K562 (cell line): ENCODE measurements around the gene EXOC6. TPM values are rescaled to one million over a fixed set of nuclear protein-coding genes. Genes with fewer than 3 reads are reported as not detected.

Source experiments
- CBX8 ChIP-seq: fragments of 200-600 bp; sonication (generic); IDR thresholded peaks from 2 replicates; pipeline ENCODE4 v1.6.1; 2012; ENCODE audit warnings: borderline replicate concordance, mixed run types, low read depth, mild to moderate bottlenecking, moderate library complexity, mixed read lengths, low read length, control low read depth, inconsistent platforms; ENCODE audit not compliant: poor library complexity, severe bottlenecking; ENCODE audit errors: extremely low read depth
- ELF2 ChIP-seq: fragments of 250-450 bp; sonication (Bioruptor Pico); IDR thresholded peaks from 2 replicates; pipeline ENCODE4 v1.5.0; 2021; ENCODE audit warnings: mild to moderate bottlenecking
- EP300 ChIP-seq: IDR thresholded peaks from 2 replicates; pipeline ENCODE4 v1.6.1; 2012; ENCODE audit warnings: low read length, improper control_type of control experiment
- GATAD2B ChIP-seq: fragments of 450-650 bp; IDR thresholded peaks from 2 replicates; pipeline ENCODE4 v1.6.1; 2017; ENCODE audit warnings: mild to moderate bottlenecking, borderline replicate concordance
- NONO ChIP-seq, 2 experiments: fragments of 200-400 bp in 1 of 2; fragments of 450-650 bp in 1 of 2; formaldehyde crosslinking in 1 of 2; IDR thresholded peaks; 2 replicates each; pipeline ENCODE4 v1.6.1; 2017; ENCODE audit warnings: low read depth in 2 of 2, mild to moderate bottlenecking in 2 of 2, moderate library complexity in 2 of 2, low read length in 1 of 2
- POLR2B ChIP-seq: fragments of 450-650 bp; IDR thresholded peaks from 2 replicates; pipeline ENCODE4 v1.6.1; 2018; ENCODE audit warnings: low read depth; ENCODE audit not compliant: partially characterized antibody
- RAD21 ChIP-seq, 2 experiments: fragments of 250-450 bp in 1 of 2; fragments of 450-650 bp in 1 of 2; sonication (Bioruptor Pico) in 1 of 2; formaldehyde crosslinking in 1 of 2; IDR thresholded peaks in 1 of 2; conservative IDR thresholded peaks in 1 of 2; 2 replicates each; pipeline versions ENCODE4 v1.4.0 to v1.8.0; 2020 to 2022; ENCODE audit warnings: mild to moderate bottlenecking in 2 of 2, moderate library complexity in 1 of 2
- SOX6 ChIP-seq: fragments of 450-650 bp; IDR thresholded peaks from 2 replicates; pipeline ENCODE4 v1.6.1; 2014; ENCODE audit warnings: mild to moderate bottlenecking
- TEAD1 ChIP-seq, 2 experiments: fragments of 450-650 bp in 1 of 2; sonication (generic) in 1 of 2; formaldehyde crosslinking; IDR thresholded peaks; 2 replicates each; pipeline versions ENCODE4 v1.4.0 to v1.8.0; 2020 to 2022; ENCODE audit warnings: mild to moderate bottlenecking in 2 of 2, missing genetic modification reagents in 1 of 2
- ZNF124 ChIP-seq: sonication (generic); formaldehyde crosslinking; IDR thresholded peaks from 2 replicates; pipeline ENCODE4 v1.8.1; 2022; ENCODE audit warnings: missing genetic modification reagents
- ZNF143 ChIP-seq: sonication (generic); formaldehyde crosslinking; IDR thresholded peaks from 2 replicates; pipeline ENCODE4 v1.9.0; 2022; ENCODE audit warnings: mild to moderate bottlenecking, missing genetic modification reagents
- ZNF324 ChIP-seq: fragments of 250-450 bp; sonication (Bioruptor Pico); IDR thresholded peaks from 2 replicates; pipeline ENCODE4 v1.4.0; 2020; ENCODE audit warnings: mild to moderate bottlenecking
- ZNF668 ChIP-seq: fragments of 250-450 bp; sonication (Bioruptor Pico); IDR thresholded peaks from 2 replicates; pipeline ENCODE4 v1.8.0; 2022; ENCODE audit warnings: mild to moderate bottlenecking, inconsistent platforms
- ZSCAN29 ChIP-seq: fragments of 450-650 bp; IDR thresholded peaks from 2 replicates; pipeline ENCODE4 v1.6.1; 2017
- polyA plus RNA-seq, 8 experiments: library from polyadenylated mRNA; depleted of rRNA in 4 of 8; stranded (reverse) in 5 of 8; unstranded in 3 of 8; fragments of >200 nt; fragmentation: Nextera tagmentation in 2 of 8; fragmentation: Illumina TruSeq in 1 of 8; extraction: Ambion mirVana in 2 of 8; extraction: Trizol in 1 of 8; gene quantifications; 2 replicates each; pipeline versions ENCODE4 v1.2.1 to v1.2.3, GENCODE V29; 2011 to 2014; ENCODE audit warnings: inconsistent platforms in 1 of 8, missing spikeins in 1 of 8
- total RNA-seq, 7 experiments: library from RNA; depleted of rRNA in 6 of 7; stranded (reverse); fragments of >200 nt in 6 of 7; fragmentation: Illumina TruSeq in 2 of 7; extraction: Trizol in 2 of 7; gene quantifications; 2 replicates each; pipeline versions ENCODE4 v1.2.1 to v1.2.3, GENCODE V29; 2011 to 2021; ENCODE audit warnings: low replicate concordance in 1 of 7
- TF ChIP-seq, protein P1 (sequence below): sonication (generic); formaldehyde crosslinking; IDR thresholded peaks from 2 replicates; pipeline ENCODE4 v1.8.0; 2022; ENCODE audit warnings: mild to moderate bottlenecking, missing genetic modification reagents
- TF ChIP-seq, protein P2 (sequence below): fragments of 450-650 bp; formaldehyde crosslinking; conservative IDR thresholded peaks from 2 replicates; pipeline ENCODE4 v1.4.0; 2022; ENCODE audit warnings: mild to moderate bottlenecking, missing genetic modification characterization
- TF ChIP-seq, protein P3 (sequence below): fragments of 450-650 bp; IDR thresholded peaks from 2 replicates; pipeline ENCODE4 v1.6.1; 2017; ENCODE audit warnings: antibody characterized with exemption, mild to moderate bottlenecking
- TF ChIP-seq, protein P4 (sequence below), 2 experiments: fragments of 450-650 bp; IDR thresholded peaks; 2 replicates each; pipeline ENCODE4 v1.6.1; 2016

Gene EXOC6
- total and polyA plus RNA-seq, 9 of the 15 experiments (the other 6 are each of a cell fraction or from before 2014, with no cell fraction given), result 13.9 to 42.8 (median 24.9) TPM

DNA sequence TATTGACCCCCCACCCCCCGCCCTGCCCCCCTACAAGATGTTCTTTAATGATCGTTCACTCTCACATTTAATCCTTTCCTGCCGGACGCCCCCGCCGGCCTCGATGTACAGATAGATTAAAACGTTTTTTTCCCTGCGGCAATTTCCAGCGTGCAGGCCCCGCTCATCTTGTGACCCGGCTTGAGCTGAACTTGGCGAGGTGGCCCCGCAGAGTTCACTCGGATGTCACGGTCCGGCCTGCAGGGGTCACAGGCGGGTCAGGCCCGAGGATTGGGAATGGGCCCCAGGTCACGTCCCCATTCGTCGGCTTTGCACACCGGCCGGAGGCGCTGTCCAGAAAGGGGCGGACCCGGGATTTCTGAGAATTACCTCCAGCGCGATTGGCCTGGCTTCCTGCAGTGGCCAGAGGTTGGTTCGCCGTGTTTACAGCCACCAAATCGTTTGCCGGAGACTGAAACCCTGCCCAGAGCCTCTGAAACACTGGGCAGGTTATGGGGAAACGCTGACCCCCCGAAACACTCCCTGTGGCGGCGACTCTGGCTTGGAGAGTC is 223.4 kb downstream of the EXOC6 start (continued):
- TF ChIP-seq, protein P1, sequence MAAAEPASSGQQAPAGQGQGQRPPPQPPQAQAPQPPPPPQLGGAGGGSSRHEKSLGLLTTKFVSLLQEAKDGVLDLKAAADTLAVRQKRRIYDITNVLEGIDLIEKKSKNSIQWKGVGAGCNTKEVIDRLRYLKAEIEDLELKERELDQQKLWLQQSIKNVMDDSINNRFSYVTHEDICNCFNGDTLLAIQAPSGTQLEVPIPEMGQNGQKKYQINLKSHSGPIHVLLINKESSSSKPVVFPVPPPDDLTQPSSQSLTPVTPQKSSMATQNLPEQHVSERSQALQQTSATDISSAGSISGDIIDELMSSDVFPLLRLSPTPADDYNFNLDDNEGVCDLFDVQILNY (CRISPR knock-in tag), result no peak
- TF ChIP-seq CBX8, result no peak
- TF ChIP-seq TEAD1 (CRISPR knock-in tag; IDR thresholded peaks at IDR 0.05), result 0 out of 4 replicates have a peak, but pooled peaks of 1 of the 2 experiments have one; percentile 21
- peak in 1 of 2 experiments; percentile 15; a peak in 1 of 4 replicates for TF ChIP-seq RAD21 (CRISPR knock-in tag; conservative IDR thresholded peaks at IDR 0.05 in 1 of 2, IDR thresholded peaks at IDR 0.05 in 1 of 2)
- TF ChIP-seq ZNF124 (CRISPR knock-in tag), result no peak
- no peak for TF ChIP-seq ELF2
- peak; percentile 72; the same call in 1 of the 2 replicates for TF ChIP-seq SOX6
- TF ChIP-seq, protein P2, sequence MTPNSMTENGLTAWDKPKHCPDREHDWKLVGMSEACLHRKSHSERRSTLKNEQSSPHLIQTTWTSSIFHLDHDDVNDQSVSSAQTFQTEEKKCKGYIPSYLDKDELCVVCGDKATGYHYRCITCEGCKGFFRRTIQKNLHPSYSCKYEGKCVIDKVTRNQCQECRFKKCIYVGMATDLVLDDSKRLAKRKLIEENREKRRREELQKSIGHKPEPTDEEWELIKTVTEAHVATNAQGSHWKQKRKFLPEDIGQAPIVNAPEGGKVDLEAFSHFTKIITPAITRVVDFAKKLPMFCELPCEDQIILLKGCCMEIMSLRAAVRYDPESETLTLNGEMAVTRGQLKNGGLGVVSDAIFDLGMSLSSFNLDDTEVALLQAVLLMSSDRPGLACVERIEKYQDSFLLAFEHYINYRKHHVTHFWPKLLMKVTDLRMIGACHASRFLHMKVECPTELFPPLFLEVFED (CRISPR knock-in tag), result no peak
- TF ChIP-seq POLR2B, result peak; percentile 62
- TF ChIP-seq NONO (IDR thresholded peaks at IDR 0.05; ENCODE audit: low read depth in 2 of 2, low read length in 1 of 2), result 0 out of 4 replicates have a peak, but pooled peaks of 1 of the 2 experiments have one; percentile 7
- TF ChIP-seq ZNF324, result no peak
- TF ChIP-seq, protein P3, sequence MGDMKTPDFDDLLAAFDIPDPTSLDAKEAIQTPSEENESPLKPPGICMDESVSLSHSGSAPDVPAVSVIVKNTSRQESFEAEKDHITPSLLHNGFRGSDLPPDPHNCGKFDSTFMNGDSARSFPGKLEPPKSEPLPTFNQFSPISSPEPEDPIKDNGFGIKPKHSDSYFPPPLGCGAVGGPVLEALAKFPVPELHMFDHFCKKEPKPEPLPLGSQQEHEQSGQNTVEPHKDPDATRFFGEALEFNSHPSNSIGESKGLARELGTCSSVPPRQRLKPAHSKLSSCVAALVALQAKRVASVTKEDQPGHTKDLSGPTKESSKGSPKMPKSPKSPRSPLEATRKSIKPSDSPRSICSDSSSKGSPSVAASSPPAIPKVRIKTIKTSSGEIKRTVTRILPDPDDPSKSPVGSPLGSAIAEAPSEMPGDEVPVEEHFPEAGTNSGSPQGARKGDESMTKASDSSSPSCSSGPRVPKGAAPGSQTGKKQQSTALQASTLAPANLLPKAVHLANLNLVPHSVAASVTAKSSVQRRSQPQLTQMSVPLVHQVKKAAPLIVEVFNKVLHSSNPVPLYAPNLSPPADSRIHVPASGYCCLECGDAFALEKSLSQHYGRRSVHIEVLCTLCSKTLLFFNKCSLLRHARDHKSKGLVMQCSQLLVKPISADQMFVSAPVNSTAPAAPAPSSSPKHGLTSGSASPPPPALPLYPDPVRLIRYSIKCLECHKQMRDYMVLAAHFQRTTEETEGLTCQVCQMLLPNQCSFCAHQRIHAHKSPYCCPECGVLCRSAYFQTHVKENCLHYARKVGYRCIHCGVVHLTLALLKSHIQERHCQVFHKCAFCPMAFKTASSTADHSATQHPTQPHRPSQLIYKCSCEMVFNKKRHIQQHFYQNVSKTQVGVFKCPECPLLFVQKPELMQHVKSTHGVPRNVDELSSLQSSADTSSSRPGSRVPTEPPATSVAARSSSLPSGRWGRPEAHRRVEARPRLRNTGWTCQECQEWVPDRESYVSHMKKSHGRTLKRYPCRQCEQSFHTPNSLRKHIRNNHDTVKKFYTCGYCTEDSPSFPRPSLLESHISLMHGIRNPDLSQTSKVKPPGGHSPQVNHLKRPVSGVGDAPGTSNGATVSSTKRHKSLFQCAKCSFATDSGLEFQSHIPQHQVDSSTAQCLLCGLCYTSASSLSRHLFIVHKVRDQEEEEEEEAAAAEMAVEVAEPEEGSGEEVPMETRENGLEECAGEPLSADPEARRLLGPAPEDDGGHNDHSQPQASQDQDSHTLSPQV, result peak; percentile 50; the same call in 1 of the 2 replicates
- TF ChIP-seq, protein P4, sequence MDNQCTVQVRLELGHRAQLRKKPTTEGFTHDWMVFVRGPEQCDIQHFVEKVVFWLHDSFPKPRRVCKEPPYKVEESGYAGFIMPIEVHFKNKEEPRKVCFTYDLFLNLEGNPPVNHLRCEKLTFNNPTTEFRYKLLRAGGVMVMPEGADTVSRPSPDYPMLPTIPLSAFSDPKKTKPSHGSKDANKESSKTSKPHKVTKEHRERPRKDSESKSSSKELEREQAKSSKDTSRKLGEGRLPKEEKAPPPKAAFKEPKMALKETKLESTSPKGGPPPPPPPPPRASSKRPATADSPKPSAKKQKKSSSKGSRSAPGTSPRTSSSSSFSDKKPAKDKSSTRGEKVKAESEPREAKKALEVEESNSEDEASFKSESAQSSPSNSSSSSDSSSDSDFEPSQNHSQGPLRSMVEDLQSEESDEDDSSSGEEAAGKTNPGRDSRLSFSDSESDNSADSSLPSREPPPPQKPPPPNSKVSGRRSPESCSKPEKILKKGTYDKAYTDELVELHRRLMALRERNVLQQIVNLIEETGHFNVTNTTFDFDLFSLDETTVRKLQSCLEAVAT (IDR thresholded peaks at IDR 0.05), result no peak
- no peak for TF ChIP-seq ZSCAN29
- peak; percentile 64 for TF ChIP-seq EP300
- no peak for TF ChIP-seq ZNF143 (CRISPR knock-in tag)
- TF ChIP-seq GATAD2B, result 0 out of 2 replicates have a peak, but pooled peaks have one; percentile 33
- TF ChIP-seq ZNF668 (CRISPR knock-in tag), result no peak
